ENCODE measurements around the gene MESP2. TPM values are rescaled to one million over a fixed set of nuclear protein-coding genes. Genes with fewer than 3 reads are reported as not detected.

MESP2 gene
- total RNA-seq, 1 donor from 2014 or later: not detected

DNA sequence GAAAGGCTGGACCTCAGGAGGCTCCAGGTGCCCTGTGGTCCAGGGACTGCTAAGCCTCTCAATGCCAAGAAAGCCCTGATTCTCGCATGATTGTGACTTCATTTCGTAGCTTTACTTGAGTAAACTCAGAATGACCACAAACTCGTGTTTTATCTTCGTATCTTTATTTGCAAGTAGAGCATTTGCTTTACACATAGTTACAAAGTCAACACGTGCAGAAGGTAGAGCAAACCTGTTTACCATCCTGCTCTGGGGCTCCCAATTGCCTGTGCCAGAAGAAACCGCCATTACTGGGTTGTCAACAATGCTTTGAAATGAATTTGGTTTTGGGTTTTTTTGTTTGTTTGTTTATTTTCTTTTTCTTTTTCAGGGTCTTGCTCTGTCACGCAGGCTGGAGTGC is 19.2 kb upstream of the MESP2 start:
- no peak for DNase-seq

- DNase-seq: no peak
These were observed 17.8 kb upstream of the MESP2 start for GRCh38 chr15:89758283-89758682.

GRCh38 chr15:89758981-89759380 is 17.2 kb upstream of the MESP2 start:
- DNase-seq: no peak

DNA sequence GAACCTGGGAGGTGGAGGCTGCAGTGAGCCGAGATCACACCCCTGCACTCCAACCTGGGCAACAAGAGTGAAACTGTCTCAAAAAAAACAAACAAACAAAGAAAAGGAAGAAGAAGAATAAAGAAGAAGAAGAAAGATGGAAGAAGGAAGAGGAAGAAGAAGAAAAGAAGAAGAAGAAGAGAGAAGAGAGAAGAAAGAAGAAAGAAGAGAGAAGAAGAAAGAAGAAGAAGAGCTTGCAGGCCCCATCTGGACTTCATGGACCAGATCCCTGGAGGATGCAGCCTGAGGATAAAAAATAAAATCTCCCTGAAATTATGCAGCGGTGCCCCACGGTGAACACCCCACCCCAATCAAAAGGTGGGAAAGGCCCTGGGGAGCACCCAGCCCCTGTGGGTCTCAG is 16.3 kb upstream of the MESP2 start:
- DNase-seq: no peak

GRCh38 chr15:89760303-89761008 is 15.7 kb upstream of the MESP2 start:
- DNase-seq: peak; percentile 16

GRCh38 chr15:89761009-89761831 is 14.9 kb upstream of the MESP2 start:
- no peak for DNase-seq

DNA sequence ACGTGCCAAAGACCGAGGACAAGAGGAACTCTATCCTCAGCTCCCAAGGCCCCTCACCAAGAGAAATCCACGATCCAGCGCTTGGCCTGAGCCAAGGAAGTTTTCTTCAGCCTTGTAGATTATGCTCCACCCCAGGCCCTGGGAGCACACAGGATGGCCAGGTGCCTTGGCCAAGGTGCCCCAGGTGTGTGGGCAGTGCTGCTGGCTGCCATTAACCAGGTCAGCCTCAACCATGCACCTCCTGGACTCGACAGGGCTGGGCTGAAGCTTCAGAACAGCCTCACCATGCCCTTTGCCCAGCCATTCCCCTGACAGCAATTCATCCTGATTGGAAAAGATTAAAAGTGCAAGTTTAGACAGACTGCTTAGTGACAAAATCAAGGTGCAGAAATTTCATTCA is 14.2 kb upstream of the MESP2 start:
- no peak for DNase-seq

GRCh38 chr15:89765694-89766093 is 10.4 kb upstream of the MESP2 start:
- no peak for DNase-seq

GRCh38 chr15:89766357-89767311 is 9.5 kb upstream of the MESP2 start:
- no peak for DNase-seq

- no peak for DNase-seq
These were observed 8.7 kb upstream of the MESP2 start for GRCh38 chr15:89767411-89767915.

- DNase-seq: no peak
These were observed 8.0 kb upstream of the MESP2 start for GRCh38 chr15:89768071-89768500.

- DNase-seq: no peak
These were observed 6.8 kb upstream of the MESP2 start for GRCh38 chr15:89769366-89769765.

GRCh38 chr15:89770041-89770440 is 6.1 kb upstream of the MESP2 start:
- no peak for DNase-seq

GRCh38 chr15:89772932-89773583 is 3.1 kb upstream of the MESP2 start:
- DNase-seq: no peak

DNA sequence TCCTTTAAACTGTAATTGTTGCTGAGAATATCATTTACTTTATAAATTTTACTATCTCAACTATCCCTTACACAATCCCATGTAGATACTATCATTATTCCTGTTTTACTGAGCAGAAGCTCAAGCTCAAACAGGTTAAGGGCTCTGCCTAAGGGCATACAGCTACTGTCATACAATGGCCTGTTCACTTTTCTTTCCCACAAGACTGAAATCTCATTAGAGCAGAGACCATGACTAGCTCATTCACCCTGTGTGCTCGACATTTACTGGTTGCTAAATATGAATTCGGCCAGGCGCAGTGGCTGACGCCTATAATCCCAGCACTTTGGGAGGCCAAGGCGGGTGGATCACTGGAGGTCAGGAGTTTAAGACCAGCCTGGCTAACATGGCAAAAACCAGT is 1.6 kb upstream of the MESP2 start:
- DNase-seq: no peak

- no peak for DNase-seq
These were observed 317 bp upstream of the MESP2 start for GRCh38 chr15:89775815-89776214.

GRCh38 chr15:89777073-89777751 is 1.1 kb downstream of the MESP2 start:
- DNase-seq: no peak

DNA sequence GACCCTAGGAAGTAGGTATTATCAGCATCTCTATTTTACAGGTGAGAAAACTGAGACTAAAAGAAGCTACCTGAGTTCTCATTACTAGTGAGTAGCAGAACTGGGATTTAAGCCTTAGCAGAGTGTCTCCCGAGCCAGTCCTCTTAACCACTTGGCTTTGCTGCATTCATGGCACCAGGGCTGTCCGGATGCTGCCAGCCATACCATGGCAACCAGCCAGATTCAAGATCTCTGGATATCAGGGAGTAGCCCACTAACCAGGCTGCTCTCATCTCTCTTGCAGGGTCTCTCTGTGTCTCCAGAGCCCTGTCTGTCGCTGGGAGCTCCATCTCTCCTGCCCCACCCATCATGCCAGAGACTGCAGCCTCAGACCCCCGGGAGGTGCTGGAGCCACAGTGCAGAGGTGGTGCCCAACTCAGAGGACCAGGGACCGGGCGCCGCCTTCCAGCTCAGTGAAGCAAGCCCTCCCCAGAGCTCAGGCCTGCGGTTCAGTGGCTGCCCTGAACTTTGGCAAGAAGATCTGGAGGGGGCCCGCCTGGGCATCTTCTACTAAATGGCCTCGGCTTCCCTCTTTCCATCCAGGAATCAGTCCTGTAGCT is 1.7 kb downstream of the MESP2 start:
- DNase-seq: no peak

DNA sequence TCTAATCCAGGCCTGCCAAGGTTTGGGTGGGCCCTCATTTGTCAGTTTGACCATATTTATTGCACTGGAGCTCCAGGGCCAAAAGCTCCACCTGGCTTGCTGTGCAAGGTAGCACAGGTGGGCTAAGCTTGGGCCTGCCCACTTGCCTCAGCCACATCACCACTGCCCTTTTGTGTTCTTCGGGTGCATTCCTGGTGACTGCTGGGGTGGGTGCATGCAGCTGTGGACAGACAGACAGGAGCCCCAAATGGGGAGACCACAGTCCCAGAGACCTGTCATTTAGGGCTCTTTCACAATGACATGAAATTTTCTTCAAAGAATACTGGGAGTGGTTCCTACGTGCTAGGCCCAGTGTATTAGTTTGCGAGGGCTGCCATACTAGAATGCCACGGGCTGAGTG is 2.7 kb downstream of the MESP2 start:
- no peak for DNase-seq

- DNase-seq: no peak
These were observed 4.5 kb downstream of the MESP2 start for GRCh38 chr15:89780601-89781000.

DNA sequence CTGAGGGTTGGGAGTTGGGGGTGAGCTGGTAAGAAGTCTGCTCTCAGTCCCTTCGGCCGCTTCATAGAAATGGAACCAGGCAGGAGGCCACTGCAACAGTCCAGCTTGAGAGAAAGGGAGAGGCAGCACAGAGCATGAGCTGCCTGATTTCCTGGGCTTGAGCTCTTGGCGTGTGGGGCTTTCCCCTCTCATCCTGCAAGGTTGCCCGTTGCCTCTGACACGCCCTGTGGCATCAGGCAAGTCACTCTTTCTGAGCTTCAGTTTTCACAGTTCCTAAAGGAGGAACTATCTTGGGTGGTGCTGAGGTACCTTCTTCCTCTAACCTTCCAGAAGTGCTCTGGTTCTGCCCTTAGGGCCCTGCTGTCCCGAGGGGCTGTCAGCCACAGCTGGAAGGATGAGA is 4.9 kb downstream of the MESP2 start:
- DNase-seq: no peak
